Gastrocnemius medialis (tissue), 4 donors: Measurements from ENCODE around the gene TBX15. TPM values are rescaled to one million over a fixed set of nuclear protein-coding genes. Genes with fewer than 3 reads are reported as not detected.

ENCODE experiments used
- ATAC-seq, 2 donors: fragments of 150-250 bp; one replicate each; pipeline ENCODE4 v1.9.1; 2016
- DNase-seq, 2 donors: peaks; one replicate each; pipeline ENCODE4 v3.0.0-alpha.2; 2019
- H3K27ac ChIP-seq, 4 donors: fragments of 200-600 bp; sonication (generic); 1 replicate in 1 of 4; 2 replicates in 3 of 4; pipeline ENCODE4 v1.5.1; 2016 to 2018; ENCODE audit warnings: mild to moderate bottlenecking in 2 of 4, moderate library complexity in 1 of 4
- H3K27me3 ChIP-seq, 3 donors: fragments of 200-600 bp; sonication (generic) in 2 of 3; 1 replicate in 1 of 3; 2 replicates in 2 of 3; pipeline versions ENCODE4 v1.5.1 to v1.6.0; 2016 to 2019; ENCODE audit warnings: mild to moderate bottlenecking in 1 of 3, moderate library complexity in 1 of 3
- H3K36me3 ChIP-seq, 2 donors: fragments of 200-600 bp; sonication (generic) in 1 of 2; one replicate each; pipeline ENCODE4 v1.5.1; 2017 to 2018
- H3K4me1 ChIP-seq, 2 donors: fragments of 200-600 bp; sonication (generic) in 1 of 2; one replicate each; pipeline ENCODE4 v1.5.1; 2016 to 2017; ENCODE audit warnings: mild to moderate bottlenecking in 2 of 2
- H3K4me3 ChIP-seq, 4 donors: fragments of 200-600 bp; sonication (generic) in 3 of 4; 1 replicate in 1 of 4; 2 replicates in 3 of 4; pipeline ENCODE4 v1.5.1; 2016 to 2019; ENCODE audit warnings: mild to moderate bottlenecking in 2 of 4
- H3K9me3 ChIP-seq, 3 donors: fragments of 200-600 bp; sonication (generic) in 2 of 3; 1 replicate in 1 of 3; 2 replicates in 2 of 3; pipeline ENCODE4 v1.5.1; 2016 to 2019
- CTCF ChIP-seq, 5 experiments: fragments of 450-650 bp in 3 of 5; fragments of 200-600 bp in 2 of 5; sonication (generic) in 2 of 5; IDR thresholded peaks in 4 of 5; conservative IDR thresholded peaks in 1 of 5; 1 replicate in 4 of 5; 2 replicates in 1 of 5; pipeline ENCODE4 v1.5.1; 2016 to 2019; ENCODE audit warnings: antibody characterized with exemption in 5 of 5, mild to moderate bottlenecking in 3 of 5, moderate library complexity in 3 of 5
- POLR2A ChIP-seq, 2 donors: fragments of 450-650 bp; IDR thresholded peaks; one replicate each; pipeline ENCODE4 v1.6.1; 2017; ENCODE audit warnings: antibody characterized with exemption in 2 of 2, mild to moderate bottlenecking in 2 of 2, moderate library complexity in 2 of 2
- in situ Hi-C, 4 donors: fragments of 200-750 bp; cut with MboI; loops; one replicate each; pipeline versions ENCODE4 v1.15.0 to v1.8.0; 2017; ENCODE audit warnings: low sequenced_read_pairs in 4 of 4
- intact Hi-C: fragments of 100-400 bp; cut with DNase I; formaldehyde crosslinking; loops from one replicate; pipeline ENCODE4 v1.15.1; 2023; ENCODE audit warnings: low total_unique reads
- total RNA-seq, 4 donors: library from RNA; depleted of rRNA; stranded (reverse); fragments of >200 nt; gene quantifications; one replicate each; pipeline versions ENCODE4 v1.1.0 to v1.2.3, GENCODE V29; 2016

Gene TBX15
- total RNA-seq, 4 donors from 2014 or later = 91.4 to 275 (median 245) TPM

- no peaks in the 10 kb centered on the region for H3K36me3 ChIP-seq
- ATAC-seq (no peak), DNase-seq (no peak)
- H3K4me1 ChIP-seq = peaks cover 0 to 4% of the 10 kb centered on the region in 2 donors
- no peaks in the 10 kb centered on the region for H3K9me3 ChIP-seq
- TF ChIP-seq CTCF (IDR thresholded peaks at IDR 0.05 in 4 of 5, conservative IDR thresholded peaks at IDR 0.05 in 1 of 5) (no peak), POLR2A (IDR thresholded peaks at IDR 0.05) (no peak)
- peaks cover 6 to 30% (median 14%) of the 10 kb centered on the region in 3 donors for H3K27me3 ChIP-seq
- H3K27ac ChIP-seq = no peak overlapping the region
- intact Hi-C loops = loop anchor here (1.0 to 5.0 kb wide), 4 partner anchors 66 to 857 kb away; no protein-coding TSS in a partner anchor
- in situ Hi-C loops = loop anchor here in 3 of 4 donors (25.0 kb wide), 2 partner anchors 221 to 846 kb away; no protein-coding TSS in a partner anchor
- H3K4me3 ChIP-seq = peak overlapping the region; percentile 19 to 56 (median 30)
Observed at GRCh38 chr1:119007670-119008482, 19.7 kb upstream of the TBX15 start.

GRCh38 chr1:119007339-119007669 lies 19.2 kb upstream of the TBX15 start:
- ATAC-seq = no peak
- TF ChIP-seq CTCF (IDR thresholded peaks at IDR 0.05 in 4 of 5, conservative IDR thresholded peaks at IDR 0.05 in 1 of 5) (no peak), POLR2A (IDR thresholded peaks at IDR 0.05) (no peak)
- H3K27me3 ChIP-seq = peaks cover 6 to 30% (median 14%) of the 10 kb centered on the region in 3 donors
- intact Hi-C loops = loop anchor here (5.0 kb wide), 2 partner anchors 65 to 705 kb away; no protein-coding TSS in a partner anchor
- H3K4me3 ChIP-seq = peak overlapping the region in 1 of 4 donors; percentile 56
- H3K4me1 ChIP-seq = peaks cover 0 to 4% of the 10 kb centered on the region in 2 donors
- H3K27ac ChIP-seq = no peak overlapping the region
- no peaks in the 10 kb centered on the region for H3K36me3 ChIP-seq
- H3K9me3 ChIP-seq = no peaks in the 10 kb centered on the region
- DNase-seq = no peak
- in situ Hi-C loops = loop anchor here in 3 of 4 donors (25.0 kb wide), 2 partner anchors 220 to 845 kb away; no protein-coding TSS in a partner anchor

- no peak for DNase-seq
- intact Hi-C loops = loop anchor here (5.0 kb wide), 2 partner anchors 64 to 704 kb away; no protein-coding TSS in a partner anchor
- Histone ChIP-seq H3K36me3 (no peaks in the 10 kb centered on the region), H3K4me3 (peak overlapping the region; percentile 33 to 56 (median 40)), H3K27ac (no peak overlapping the region), H3K4me1 (peaks cover 0 to 4% of the 10 kb centered on the region in 2 donors), H3K27me3 (peaks cover 6 to 30% (median 14%) of the 10 kb centered on the region in 3 donors), H3K9me3 (no peaks in the 10 kb centered on the region)
- ATAC-seq = no peak
- TF ChIP-seq CTCF (IDR thresholded peaks at IDR 0.05 in 4 of 5, conservative IDR thresholded peaks at IDR 0.05 in 1 of 5) (no peak), POLR2A (IDR thresholded peaks at IDR 0.05) (no peak)
- in situ Hi-C loops = loop anchor here in 3 of 4 donors (25.0 kb wide), 2 partner anchors 219 to 844 kb away; no protein-coding TSS in a partner anchor
Observed at GRCh38 chr1:119006406-119007279, 18.5 kb upstream of the TBX15 start.

GRCh38 chr1:119005724-119006405 lies 17.7 kb upstream of the TBX15 start:
- ATAC-seq (no peak), DNase-seq (no peak)
- TF ChIP-seq POLR2A (IDR thresholded peaks at IDR 0.05) (no peak), CTCF (IDR thresholded peaks at IDR 0.05 in 4 of 5, conservative IDR thresholded peaks at IDR 0.05 in 1 of 5) (no peak)
- Histone ChIP-seq H3K27ac (no peak overlapping the region), H3K9me3 (no peaks in the 10 kb centered on the region), H3K27me3 (peaks cover 6 to 35% (median 14%) of the 10 kb centered on the region in 3 donors), H3K4me3 (peak overlapping the region in 1 of 4 donors; percentile 44), H3K36me3 (no peaks in the 10 kb centered on the region), H3K4me1 (peaks cover 0 to 8% of the 10 kb centered on the region in 2 donors)
- intact Hi-C loops = loop anchor here (5.0 kb wide), 2 partner anchors 64 to 704 kb away; no protein-coding TSS in a partner anchor
- in situ Hi-C loops = loop anchor here in 3 of 4 donors (25.0 kb wide), 2 partner anchors 219 to 844 kb away; no protein-coding TSS in a partner anchor
